M059J (cell line): ENCODE data around the gene TRAF4. TPM values are rescaled to one million over a fixed set of nuclear protein-coding genes. Genes with fewer than 3 reads are reported as not detected.

ENCODE experiments used
- DNase-seq: peaks from one replicate; pipeline ENCODE4 v3.0.0-alpha.2; 2012; ENCODE audit warnings: low read depth
- total RNA-seq: library from RNA; depleted of rRNA; stranded (reverse); fragments of >200 nt; shearing (Covaris generic); gene quantifications from 2 replicates; pipeline ENCODE4 v1.2.3, GENCODE V29; 2014; rRNA removed

The TRAF4 gene, protein sequence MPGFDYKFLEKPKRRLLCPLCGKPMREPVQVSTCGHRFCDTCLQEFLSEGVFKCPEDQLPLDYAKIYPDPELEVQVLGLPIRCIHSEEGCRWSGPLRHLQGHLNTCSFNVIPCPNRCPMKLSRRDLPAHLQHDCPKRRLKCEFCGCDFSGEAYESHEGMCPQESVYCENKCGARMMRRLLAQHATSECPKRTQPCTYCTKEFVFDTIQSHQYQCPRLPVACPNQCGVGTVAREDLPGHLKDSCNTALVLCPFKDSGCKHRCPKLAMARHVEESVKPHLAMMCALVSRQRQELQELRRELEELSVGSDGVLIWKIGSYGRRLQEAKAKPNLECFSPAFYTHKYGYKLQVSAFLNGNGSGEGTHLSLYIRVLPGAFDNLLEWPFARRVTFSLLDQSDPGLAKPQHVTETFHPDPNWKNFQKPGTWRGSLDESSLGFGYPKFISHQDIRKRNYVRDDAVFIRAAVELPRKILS
- total RNA-seq: 44.9 and 48.0 TPM in 2 replicates

DNA sequence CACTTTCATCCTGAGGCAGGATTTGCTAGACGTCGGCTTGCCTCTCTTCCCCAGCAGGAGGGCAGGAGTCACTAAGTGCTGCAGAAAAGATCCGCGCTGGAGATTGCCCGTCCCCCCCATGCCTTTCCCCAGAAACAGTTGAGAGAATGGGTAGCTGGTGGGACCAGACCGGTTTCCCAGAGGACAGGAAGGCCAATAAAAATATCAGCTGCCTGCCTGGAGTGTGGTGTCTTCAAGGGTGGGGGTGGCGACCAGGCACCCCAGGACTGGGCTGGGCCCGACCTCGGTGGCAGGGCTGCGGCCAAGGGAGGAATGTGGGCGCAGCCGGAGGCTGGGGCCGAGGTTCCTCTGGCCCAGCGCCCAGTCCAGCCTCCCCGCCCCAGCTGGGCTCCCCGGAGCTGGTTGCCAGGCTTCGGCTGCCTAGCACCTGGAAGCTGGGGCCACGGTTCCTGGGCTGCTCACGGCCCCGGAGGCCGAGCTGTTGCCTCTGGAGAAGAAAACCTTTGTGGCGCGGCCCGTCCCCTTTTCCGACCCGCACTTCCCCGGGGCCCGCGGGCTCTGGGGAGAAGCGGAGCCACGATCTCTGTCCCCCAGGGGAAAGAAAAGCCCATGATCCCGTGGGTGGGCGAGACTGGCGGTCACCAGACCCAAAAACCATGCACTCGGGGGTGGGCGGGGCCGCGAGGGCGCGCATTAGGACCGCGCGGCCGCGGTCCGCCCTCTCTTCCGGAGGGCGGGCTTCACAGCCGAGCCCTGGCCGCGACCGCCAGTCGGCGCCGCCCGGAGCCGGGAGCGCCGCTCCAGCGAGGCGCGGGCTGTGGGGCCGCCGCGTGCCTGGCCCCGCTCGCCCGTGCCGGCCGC, at the start of gene TRAF4:
TRAF4 (plus strand) TSS at position 769 of the 861 bp plus-strand sequence. CDS start 102 bp downstream, outside the sequence.
- peak; percentile 94 for DNase-seq

DNA sequence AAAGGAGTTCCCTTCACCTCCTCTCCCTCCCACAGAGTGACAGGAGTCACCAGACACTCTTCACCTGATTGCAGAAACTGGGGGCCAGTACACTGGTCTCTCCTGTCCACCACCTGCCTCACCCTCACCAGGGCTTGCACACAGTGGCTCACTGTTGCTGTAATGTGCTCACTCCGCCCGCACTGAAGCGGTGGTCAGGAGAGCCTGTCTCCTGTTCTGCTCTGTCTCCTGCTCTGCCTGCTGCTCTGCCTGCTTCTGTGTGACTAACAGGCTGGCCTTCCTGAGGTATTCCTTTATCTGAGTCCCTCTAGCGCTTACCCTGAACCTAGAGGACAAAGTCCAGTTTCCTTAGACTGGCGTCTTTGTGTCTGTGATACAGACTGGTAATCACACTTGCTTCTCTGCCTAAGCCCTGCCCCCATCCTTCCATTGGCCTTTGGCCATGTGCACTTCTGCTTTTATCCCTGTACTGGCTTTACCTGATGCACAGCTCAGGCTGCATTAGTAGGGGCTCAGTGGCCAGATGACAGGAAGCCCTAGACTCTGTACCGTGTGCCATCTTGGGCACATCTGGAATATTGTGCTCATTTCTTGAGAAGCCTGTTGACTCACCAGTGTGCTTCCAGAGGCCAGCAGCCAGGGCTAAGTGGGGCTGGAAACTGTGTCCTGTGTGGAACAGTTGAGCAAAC, 45.4 kb upstream of the TRAF4 start:
- DNase-seq: no peak

DNA sequence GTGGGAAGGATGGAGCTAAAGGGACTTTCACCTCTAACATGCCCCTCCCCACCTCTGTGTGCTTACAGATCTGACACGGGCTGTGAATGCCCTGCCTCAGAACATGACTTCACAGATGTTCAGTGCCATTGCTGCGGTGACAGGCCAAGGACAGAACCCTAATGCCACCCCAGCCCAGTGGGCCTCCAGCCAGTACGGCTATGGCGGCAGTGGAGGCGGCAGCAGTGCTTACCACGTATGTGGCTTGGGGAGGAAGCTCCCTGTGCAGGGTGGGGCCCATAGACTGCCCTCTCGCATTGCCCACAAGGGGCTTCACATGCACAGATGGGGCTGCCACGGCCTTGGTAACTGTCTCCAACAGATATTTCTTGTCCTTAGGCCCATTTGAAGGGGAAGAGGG, 43.5 kb upstream of the TRAF4 start:
- no peak for DNase-seq

DNA sequence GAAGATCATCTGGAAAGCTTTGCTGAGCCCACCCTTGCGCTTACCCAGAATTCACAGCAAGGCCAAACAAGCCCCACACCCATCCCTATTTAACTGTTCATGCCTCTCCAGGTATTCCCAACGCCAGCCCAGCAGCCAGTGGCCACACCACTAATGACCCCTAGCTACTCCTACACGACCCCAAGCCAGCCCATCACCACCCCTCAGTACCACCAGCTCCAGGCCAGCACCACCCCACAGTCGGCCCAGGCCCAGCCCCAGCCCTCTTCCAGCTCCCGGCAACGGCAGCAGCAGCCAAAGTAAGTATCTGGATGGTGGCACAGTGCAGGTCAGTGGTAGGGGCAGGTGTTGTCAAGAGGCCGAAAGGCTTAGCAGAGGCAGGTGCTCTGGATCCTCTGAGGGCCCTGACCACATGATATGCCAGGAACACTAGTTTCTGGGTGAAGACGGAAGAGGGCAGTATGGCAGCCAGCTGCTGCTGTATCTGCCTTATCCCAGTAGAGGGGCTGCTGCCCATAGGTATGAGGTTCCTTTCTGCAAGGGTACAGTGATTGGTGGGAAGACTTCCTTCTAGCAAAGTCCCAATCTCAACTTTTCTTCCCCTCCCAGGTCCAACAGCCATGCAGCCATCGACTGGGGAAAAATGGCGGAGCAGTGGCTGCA, 42.9 kb upstream of the TRAF4 start:
- no peak for DNase-seq

DNA sequence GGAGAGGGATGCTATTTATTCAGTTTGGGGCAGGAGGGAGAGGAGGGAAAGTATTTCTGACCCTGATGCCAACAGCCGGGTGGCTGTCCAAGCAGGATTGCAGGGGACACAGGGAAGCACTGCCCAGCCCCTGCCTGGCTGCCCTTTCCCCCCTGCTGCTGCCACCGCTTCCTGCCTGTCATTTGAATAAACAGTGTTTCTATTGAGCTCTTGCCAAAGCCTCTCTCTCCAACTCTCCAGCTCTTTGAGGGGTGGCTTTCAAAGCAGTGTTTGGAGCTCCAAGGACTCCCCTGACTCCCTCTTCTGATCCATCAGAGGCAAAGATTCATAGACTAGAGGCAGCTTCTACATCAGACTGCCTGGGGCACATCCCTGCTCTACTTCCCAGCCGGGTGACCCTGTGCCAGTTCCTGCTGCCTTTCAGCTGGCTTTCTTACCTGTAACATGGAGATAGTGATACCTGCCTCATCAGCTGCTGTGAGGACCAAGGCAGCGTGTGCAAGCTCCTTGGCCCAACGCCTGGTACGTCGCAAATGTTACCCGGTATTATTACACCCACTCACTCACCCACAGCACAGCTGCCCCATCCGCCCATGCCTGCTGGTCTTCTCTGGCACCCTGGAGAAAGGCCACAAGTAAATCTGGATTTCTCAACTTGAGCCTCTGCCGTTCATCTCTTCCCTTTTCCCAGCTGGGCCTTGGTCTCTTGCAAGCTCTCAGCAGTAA, 41.6 kb upstream of the TRAF4 start:
- DNase-seq: no peak

DNA sequence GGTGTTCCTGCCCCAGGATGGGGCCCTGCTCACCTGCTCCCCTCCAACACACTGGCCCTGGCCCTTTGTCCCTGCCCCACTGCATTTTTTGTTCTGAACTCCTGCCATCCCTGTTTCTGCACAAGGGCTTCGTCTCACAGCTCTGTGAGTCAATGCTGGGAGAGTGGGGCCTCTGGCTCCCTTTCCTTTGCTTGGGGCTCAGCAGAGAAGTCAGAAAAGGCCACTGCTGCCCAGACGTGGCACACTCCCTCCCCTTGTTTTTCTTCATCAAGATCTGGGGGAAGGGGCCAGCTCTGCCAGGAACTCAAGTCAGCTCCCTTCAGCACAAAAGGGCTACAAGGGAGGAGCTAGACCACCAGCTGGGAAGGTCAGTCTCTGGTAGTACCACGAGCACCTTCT, 41.1 kb upstream of the TRAF4 start:
- no peak for DNase-seq

DNA sequence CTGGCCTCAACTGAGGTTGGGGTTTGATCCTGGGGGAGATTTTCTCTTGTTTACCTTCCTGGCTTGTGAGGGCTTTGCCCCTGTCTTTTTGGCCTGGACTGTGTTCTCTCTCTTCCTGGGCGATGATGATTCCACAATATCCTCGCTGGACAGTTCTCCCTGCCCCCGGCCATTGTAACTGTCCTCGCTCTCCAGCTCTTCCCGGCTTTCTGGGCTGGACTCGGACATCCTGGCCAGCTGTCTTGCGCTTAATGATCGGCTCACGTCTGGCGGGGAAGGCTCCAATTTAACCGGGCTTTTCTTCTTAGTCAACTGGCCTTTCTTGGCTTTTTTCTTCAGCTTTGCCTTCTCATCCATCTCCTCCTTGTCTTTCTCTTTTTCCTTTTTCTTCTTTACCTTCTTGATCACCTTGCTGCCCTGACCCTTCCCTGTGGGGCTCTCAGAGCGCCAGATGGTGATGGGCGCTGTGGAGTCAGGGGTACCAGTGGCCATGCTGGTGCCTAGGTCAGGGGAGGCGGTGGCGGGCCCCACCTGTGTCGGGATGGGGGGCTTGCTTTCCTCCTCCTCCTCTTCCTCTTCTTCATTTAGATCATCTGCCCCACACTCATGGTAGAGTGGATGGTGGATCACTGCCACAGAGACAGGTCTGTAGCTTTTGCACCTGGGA, 40.1 kb upstream of the TRAF4 start:
- DNase-seq: no peak

DNA sequence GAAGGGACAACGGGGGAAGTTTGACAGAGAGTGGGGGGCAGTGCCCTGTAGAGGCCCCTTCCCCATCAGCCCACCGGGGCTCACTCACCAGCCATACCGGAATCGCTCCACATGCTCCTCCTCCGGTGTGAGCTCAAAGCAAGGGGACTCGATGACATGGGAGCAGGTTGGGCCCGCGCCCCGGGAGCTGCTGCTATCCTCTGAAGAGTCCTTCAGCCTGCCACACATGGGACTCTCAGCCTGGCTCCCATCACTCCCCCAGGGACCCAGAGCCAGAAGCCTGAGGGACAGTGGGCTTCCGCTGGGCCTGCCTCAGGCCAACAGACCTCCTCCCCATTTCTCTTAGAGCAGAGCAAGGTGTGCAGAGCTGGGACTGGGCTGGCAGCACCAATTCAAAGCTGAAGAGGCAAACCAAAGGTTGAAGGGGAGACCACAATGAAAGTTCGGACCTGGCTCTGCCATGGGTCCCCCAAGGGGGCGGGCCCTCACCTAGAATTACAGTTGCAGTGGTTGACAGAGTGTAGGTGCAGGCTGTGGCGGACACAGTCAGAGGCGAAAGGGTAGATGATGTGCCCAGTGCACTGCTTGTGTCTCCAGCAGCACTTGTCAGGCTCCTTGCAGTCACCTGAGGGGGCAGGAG, 39.5 kb upstream of the TRAF4 start:
- no peak for DNase-seq

DNA sequence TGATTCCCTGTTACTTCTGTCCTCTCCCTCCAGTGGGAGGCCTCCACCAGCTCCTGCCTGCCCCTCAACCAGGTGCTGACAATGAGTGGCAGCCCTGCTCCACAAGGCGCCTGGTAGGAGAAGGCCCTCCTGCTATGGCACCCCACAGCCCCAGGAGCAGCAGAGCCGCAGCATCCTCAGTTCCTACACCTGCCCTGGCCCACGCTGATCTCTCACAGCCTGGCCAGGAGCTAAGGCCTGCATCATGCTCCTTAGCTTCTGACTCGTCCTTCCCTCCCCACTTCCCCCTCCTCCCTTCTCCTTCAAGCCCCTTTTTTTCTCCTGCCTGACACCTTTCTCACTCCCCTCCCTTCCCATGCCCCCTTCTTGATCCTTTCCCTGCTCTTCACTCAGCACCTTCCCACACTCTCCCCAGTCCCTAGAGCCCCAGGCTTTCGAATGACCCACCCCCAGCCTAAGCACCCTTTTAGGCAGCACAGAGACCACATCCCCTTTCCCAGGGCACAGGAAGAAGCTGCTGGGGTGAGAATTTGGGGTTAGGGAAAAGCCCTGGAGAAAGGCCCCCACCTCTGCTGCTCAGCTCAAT, 38.6 kb upstream of the TRAF4 start:
- DNase-seq: no peak

DNA sequence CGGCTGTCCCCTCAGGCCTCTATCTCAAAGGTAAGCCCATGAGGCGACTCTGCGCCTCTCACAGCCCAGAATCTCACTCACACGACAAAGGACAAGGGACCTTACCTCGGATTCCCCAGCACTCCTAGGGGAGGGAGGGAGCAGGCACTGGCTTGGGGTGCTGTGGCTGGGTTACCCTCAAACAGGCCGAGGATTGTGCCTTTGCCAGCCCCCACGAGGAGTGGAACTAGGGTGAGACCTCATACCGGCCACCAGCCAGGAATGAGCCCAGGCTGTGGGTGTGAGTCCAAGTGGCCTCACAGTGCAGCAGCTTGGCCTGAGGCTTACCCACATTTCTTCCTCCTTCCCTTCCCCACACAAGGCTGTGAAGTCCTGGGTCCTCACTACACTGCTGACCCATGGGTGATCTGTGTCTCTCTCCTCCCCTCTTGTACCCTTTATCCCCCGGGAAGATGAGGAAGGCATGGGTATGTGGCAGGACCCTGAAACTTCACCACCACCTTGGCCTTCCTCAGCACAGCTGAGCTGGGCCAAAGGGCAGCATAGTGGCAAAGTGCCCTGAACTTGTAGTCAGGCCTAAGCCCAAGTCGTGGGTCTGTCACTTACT, 38.0 kb upstream of the TRAF4 start:
- no peak for DNase-seq

DNA sequence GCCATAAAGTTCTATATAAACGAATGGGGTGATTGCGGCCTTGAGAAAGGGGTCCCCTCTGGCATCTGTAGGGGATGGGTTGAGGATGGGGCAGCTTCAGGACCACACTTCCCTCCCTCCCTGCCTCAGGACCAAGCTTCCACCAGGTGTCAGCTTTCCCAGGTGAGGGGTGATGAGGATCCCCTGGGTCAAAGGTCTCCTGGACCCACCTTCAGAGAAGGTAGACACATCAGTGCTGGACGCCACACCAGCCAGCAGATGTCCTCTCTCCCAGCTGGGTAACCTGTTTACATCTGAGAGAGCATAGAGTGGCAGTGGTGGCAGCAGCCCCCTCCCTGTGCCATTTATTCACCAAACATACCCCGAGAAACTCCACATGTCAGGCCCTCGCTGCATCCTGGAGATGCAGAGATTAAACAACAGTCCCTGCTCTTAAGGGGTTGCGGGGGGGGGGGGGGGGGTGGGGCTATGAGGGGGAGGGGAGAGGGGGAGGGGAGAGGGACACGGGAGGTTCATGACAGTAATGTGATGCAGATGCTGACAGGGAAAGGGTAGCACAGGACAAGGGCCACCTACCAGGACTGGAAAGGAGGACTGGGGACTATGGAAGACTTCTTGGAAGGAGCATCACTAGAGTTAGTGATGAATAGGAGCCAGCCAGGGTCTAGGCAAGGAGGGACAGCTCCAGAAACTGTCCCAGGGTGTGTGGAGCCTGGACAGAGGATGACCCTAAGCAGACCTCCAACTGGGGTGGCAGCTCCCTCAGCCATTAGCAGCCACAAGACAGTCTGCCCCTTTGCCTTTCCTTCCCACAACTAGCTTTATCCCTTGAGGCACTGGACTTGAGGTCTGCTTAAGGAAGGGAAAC, 37.1 kb upstream of the TRAF4 start:
- DNase-seq: no peak

DNA sequence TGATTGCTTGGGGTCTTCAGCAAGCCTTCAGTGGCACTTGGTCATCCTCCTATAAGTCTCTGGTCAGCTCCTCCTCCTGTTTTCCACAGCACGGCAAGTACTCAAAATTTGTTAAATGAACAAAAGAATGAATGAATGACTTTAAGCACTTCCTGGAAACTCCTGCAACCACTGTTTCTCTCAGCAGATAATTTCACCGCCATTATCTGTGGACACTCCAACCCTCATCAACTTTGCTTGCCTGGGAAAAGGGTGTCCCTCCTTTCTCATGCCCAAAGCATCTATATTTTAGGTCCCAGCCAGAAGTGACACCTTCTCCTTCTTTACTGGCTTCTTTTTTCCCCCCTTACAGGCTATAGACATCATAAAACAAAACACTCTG, 36.5 kb upstream of the TRAF4 start:
- DNase-seq: no peak

DNA sequence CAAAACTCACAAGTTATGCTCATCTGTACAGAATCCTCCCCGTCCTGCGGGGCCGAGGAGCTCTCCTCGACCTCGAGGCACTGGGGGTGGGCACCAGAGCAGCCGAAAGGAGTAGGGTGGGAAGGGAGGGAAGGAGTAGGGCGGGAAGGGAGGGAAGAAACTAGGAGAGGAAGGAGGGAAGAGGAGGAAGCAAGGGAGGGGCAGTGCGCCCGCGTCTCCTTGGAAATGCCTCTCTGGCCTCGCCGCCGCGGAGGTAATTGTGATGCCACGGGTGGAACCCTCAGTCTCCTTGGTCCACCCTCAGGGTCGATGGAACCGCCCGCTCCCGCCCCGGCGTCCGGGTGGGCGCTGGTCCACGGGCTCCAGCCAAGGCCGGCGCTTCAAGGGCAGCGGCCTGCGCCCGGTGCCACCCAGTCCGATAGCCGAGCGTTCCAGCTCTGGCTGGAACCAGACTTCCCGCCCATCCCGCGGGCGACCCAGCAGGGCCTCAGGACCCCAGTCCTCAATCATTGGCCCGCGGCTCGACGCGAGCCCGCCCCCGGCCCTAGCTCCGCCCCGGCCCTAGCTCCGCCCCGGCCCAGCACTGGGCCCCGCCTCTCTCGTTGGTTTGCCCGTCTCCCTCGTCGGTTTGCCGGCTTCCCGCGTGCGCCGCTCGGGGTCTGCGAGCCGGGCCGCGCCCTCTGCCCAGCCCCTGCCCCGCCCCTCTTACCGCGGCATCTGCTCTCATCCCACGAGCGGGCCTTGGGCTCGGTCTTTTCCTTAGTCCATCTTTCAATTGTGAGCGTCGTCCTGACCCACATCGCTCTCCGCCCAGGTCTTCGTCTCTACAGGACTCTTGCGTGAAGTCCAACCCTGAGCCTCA, 32.7 kb upstream of the TRAF4 start:
- peak; percentile 86 for DNase-seq

DNA sequence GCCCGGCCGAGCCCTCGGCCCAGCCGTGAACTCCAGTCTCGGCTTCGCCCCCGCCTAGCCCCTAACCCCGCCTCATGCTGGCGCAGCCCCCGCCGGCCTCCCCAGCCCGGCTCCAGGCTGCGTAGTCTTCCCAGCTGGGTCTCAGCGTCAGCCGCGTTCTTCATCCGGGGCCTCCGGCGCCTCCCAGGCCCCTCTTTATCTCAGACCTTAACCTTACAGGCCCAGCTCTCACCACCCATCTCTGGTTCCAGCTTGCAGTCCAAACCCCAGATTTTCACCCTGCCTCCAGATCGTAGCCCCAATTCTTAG, 32.1 kb upstream of the TRAF4 start, which contains the start of gene PROCA1:
PROCA1 (minus strand) TSS at position 166 of the 309 bp plus-strand sequence. CDS start 228 bp downstream, outside the sequence.
- DNase-seq: no peak

DNA sequence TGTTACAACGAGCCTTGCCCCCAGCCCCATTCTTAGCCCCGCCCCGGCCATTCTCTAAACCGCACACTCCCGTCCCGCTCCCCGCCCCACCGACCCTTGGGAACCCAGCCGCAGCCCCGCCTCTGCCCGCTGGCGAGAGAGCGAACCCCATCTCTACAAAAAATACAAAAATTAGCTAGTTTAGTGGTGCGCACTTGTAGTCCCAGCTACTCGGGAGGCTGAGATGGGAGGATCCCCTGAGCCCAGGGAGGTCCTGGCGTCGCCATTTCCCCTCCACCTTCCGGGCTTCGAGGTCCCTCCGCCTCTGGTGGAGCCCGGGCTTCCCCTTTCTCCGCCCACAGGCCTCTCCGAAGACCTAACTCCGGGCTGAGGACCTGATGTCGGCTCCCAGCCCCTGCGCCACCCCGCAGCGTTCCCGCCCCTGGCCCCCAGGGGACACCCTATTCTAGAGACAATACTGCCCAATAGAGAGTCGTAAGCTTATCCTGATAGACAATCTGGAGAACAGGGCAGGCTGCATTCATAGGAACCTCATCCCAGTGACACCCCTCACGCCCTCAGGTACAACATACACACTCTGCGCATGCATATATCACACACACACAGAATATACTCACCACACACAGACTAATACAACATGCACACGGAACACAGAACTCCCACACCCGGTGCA, 31.6 kb upstream of the TRAF4 start:
- DNase-seq: no peak

DNA sequence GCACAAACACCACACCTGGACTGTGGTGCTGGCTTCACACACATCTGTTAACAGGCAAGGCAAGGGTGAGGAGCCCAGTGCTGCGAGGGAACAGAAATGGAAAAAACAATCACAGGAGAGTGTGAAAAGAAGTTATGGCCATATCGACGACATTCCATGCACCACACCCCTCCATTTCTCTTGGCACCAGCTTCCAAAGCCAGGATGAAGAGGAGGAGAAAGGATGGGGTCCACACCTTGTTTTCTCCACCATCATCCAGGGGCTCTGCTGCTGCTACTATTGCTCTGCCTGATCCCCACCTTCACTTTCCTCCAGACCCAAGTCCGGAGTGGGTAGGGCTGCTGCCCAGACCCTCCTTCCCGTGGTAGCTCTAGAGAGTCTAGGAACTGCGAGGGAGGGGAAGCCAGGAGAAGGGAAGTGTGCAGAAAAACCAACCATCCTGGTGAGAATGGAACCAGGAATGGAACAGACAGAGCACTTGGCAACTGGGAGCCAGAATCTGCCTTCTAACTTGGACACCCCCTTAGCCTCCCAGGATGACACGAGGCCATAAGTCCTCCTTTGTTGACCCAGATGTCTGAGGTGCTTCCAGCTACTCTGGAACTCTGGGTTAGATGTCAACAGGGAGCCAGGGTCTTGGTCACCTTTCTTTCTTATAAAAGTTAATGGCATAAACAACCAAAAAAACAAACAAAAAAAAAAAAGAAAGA, 31.0 kb upstream of the TRAF4 start:
- no peak for DNase-seq
